Fibroblast of lung (primary cell): Measurements from ENCODE around the gene SPOCK1. TPM values are rescaled to one million over a fixed set of nuclear protein-coding genes. Genes with fewer than 3 reads are reported as not detected.
A peak's percentile ranks its signal among the peaks of the same experiment; 100 is the strongest.
"Not testable (repeated sequence)": the region's sequence is repeated elsewhere in the genome, so short reads cannot be mapped to it uniquely, and the experiment has no call there.

Source experiments
- DNase-seq, 2 donors: peaks; one replicate each; pipeline versions ENCODE4 v3.0.0 to v3.0.0-alpha.2; 2010; ENCODE audit warnings: low read depth in 2 of 2
- H2AFZ ChIP-seq: 2 replicates; pipeline ENCODE4 v1.5.1; 2012; ENCODE audit warnings: low read length, control low read depth, inconsistent platforms
- H3K27ac ChIP-seq: 2 replicates; pipeline ENCODE4 v1.5.1; 2011; ENCODE audit warnings: low read length, control low read depth; ENCODE audit not compliant: insufficient read depth
- H3K27me3 ChIP-seq: 2 replicates; pipeline ENCODE4 v1.5.1; 2011; ENCODE audit warnings: mild to moderate bottlenecking, low read length; ENCODE audit not compliant: control insufficient read depth, insufficient read depth
- H3K36me3 ChIP-seq: 2 replicates; pipeline ENCODE4 v1.5.1; 2011; ENCODE audit warnings: low read length; ENCODE audit not compliant: control insufficient read depth, insufficient read depth
- H3K4me1 ChIP-seq: 2 replicates; pipeline ENCODE4 v1.5.1; 2011; ENCODE audit warnings: low read length; ENCODE audit not compliant: control insufficient read depth, insufficient read depth; ENCODE audit errors: extremely low read depth
- H3K4me2 ChIP-seq: 2 replicates; pipeline ENCODE4 v1.5.1; 2011; ENCODE audit warnings: low read length, control low read depth; ENCODE audit not compliant: insufficient read depth; ENCODE audit errors: extremely low read depth
- H3K4me3 ChIP-seq, 4 experiments: fragments of 200-600 bp in 1 of 4; sonication (generic) in 1 of 4; replicated peaks in 1 of 4; 2 replicates each; pipeline ENCODE4 v1.5.1; 2011 to 2016; ENCODE audit warnings: low read length in 4 of 4, low read depth in 3 of 4, mild to moderate bottlenecking in 3 of 4, control low read depth in 2 of 4, inconsistent platforms in 1 of 4, mixed read lengths in 1 of 4; ENCODE audit not compliant: insufficient read depth in 1 of 4; ENCODE audit errors: control extremely low read depth in 1 of 4
- H3K79me2 ChIP-seq: 2 replicates; pipeline ENCODE4 v1.5.1; 2012; ENCODE audit warnings: mild to moderate bottlenecking, low read length, inconsistent platforms; ENCODE audit not compliant: control insufficient read depth, insufficient read depth
- H3K9ac ChIP-seq: 2 replicates; pipeline ENCODE4 v1.5.1; 2011; ENCODE audit warnings: mild to moderate bottlenecking, low read length, control low read depth; ENCODE audit not compliant: insufficient read depth
- H3K9me3 ChIP-seq: 2 replicates; pipeline ENCODE4 v1.5.1; 2012; ENCODE audit warnings: low read depth, low read length; ENCODE audit not compliant: control insufficient read depth, insufficient read depth
- H4K20me1 ChIP-seq: 2 replicates; pipeline ENCODE4 v1.5.1; 2011; ENCODE audit warnings: low read length; ENCODE audit not compliant: control insufficient read depth, insufficient read depth; ENCODE audit errors: extremely low read depth
- EZH2 ChIP-seq: IDR thresholded peaks from 2 replicates; pipeline ENCODE4 v1.5.1; 2012; ENCODE audit warnings: low read length, control low read depth, mild to moderate bottlenecking; ENCODE audit errors: missing control alignments
- polyA plus RNA-seq, 2 donors: library from polyadenylated mRNA; depleted of rRNA in 1 of 2; stranded (reverse) in 1 of 2; unstranded in 1 of 2; fragments of >200 nt; gene quantifications; 2 replicates each; pipeline ENCODE4 v1.2.1, GENCODE V29; 2011 to 2012; ENCODE audit warnings: missing spikeins in 1 of 2
- total RNA-seq: library from RNA; depleted of rRNA; stranded (reverse); fragments of >200 nt; gene quantifications from 2 replicates; pipeline ENCODE4 v1.2.1, GENCODE V29; 2014
- TF ChIP-seq, protein P1 (sequence below), 2 donors: IDR thresholded peaks in 1 of 2; conservative IDR thresholded peaks in 1 of 2; 1 replicate in 1 of 2; 2 replicates in 1 of 2; pipeline ENCODE4 v1.5.1; 2011 to 2012; ENCODE audit warnings: low read length in 2 of 2, control low read depth in 1 of 2, inconsistent platforms in 1 of 2, low read depth in 1 of 2, mild to moderate bottlenecking in 1 of 2

SPOCK1 gene
- total and polyA plus RNA-seq, 2 donors (not counting 1 experiment from before 2014, with no cell fraction given) = 11.1 to 34.9 TPM

DNA sequence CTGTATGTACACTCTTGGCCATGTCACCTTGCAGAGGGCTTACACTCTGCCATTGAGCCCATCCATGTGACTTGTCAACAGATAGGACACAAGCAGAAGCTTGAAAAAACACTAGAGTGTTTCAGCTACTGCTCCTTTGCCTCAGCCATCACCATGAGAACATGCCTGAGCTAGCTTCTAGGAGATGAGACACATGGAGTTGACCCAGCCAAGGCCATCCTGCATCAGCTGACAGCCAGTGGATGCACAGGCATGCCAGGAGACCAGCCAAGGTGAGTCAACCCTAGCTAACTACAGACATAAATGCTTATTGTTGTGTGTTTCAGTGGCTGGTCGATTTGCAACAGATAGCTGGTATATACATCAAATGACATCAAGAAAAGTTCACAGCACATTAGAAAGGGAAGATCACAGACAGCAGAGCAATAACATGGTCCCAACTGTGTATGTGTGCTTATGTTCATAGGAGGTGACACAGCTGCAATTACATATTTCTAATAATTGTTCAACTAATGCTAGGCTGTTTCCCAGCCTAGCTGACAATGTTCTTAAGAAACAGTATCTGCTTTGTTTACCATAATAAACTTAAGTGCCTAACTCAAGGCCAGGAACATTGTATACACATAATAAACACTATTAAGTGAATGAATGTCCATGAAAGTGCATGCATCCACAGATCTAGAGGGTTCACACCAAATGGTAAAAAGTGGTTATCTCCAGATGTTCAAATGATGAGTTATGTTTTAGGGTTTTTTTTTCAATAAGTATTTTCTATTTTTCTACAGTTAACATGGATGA, 105.7 kb downstream of the SPOCK1 start:
- Histone ChIP-seq H4K20me1 (no peaks in the 10 kb centered on the region), H2AFZ (no peak overlapping the region), H3K4me3 (no peak overlapping the region), H3K27ac (no peak overlapping the region), H3K4me1 (no peaks in the 10 kb centered on the region), H3K79me2 (no peaks in the 10 kb centered on the region), H3K27me3 (no peaks in the 10 kb centered on the region), H3K9ac (no peak overlapping the region), H3K9me3 (no peaks in the 10 kb centered on the region), H3K36me3 (no peaks in the 10 kb centered on the region), H3K4me2 (no peak overlapping the region)
- TF ChIP-seq, protein P1, sequence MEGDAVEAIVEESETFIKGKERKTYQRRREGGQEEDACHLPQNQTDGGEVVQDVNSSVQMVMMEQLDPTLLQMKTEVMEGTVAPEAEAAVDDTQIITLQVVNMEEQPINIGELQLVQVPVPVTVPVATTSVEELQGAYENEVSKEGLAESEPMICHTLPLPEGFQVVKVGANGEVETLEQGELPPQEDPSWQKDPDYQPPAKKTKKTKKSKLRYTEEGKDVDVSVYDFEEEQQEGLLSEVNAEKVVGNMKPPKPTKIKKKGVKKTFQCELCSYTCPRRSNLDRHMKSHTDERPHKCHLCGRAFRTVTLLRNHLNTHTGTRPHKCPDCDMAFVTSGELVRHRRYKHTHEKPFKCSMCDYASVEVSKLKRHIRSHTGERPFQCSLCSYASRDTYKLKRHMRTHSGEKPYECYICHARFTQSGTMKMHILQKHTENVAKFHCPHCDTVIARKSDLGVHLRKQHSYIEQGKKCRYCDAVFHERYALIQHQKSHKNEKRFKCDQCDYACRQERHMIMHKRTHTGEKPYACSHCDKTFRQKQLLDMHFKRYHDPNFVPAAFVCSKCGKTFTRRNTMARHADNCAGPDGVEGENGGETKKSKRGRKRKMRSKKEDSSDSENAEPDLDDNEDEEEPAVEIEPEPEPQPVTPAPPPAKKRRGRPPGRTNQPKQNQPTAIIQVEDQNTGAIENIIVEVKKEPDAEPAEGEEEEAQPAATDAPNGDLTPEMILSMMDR (conservative IDR thresholded peaks at IDR 0.05 in 1 of 2, IDR thresholded peaks at IDR 0.05 in 1 of 2; ENCODE audit: low read depth in 1 of 2, low read length in 2 of 2) = no peak
- TF ChIP-seq EZH2 = no peak
- DNase-seq = peak in 1 of 2 donors; percentile 52

DNA sequence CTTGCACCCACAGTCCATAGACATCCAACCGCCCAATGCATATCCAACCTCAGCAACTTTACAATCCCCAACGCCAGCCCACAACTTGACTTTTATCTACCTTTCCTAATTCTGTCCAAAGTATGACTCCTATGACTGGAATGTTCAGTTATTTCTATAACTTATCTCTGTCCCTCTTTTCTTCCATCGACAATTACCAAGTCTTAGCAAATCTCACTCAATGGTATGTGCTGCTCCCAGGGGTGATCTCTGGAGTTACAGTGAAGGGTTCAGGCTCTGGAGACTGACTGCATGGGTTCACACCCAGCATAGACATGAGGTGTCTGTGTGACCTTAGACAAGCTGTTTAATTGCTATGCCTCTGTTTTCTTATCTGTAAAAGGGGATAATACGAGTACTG, 106.9 kb downstream of the SPOCK1 start:
- no peak overlapping the region for H2AFZ ChIP-seq
- no peaks in the 10 kb centered on the region for H3K79me2 ChIP-seq
- no peaks in the 10 kb centered on the region for H4K20me1 ChIP-seq
- H3K27me3 ChIP-seq = no peaks in the 10 kb centered on the region
- H3K9me3 ChIP-seq = no peaks in the 10 kb centered on the region
- H3K4me1 ChIP-seq = no peaks in the 10 kb centered on the region
- no peaks in the 10 kb centered on the region for H3K36me3 ChIP-seq
- H3K9ac ChIP-seq = no peak overlapping the region
- no peak overlapping the region for H3K4me3 ChIP-seq
- no peak overlapping the region for H3K27ac ChIP-seq
- peak in 1 of 2 donors; percentile 52 for DNase-seq
- TF ChIP-seq, protein P1 (conservative IDR thresholded peaks at IDR 0.05 in 1 of 2, IDR thresholded peaks at IDR 0.05 in 1 of 2; ENCODE audit: low read depth in 1 of 2, low read length in 2 of 2) = no peak
- no peak for TF ChIP-seq EZH2
- H3K4me2 ChIP-seq = no peak overlapping the region

DNA sequence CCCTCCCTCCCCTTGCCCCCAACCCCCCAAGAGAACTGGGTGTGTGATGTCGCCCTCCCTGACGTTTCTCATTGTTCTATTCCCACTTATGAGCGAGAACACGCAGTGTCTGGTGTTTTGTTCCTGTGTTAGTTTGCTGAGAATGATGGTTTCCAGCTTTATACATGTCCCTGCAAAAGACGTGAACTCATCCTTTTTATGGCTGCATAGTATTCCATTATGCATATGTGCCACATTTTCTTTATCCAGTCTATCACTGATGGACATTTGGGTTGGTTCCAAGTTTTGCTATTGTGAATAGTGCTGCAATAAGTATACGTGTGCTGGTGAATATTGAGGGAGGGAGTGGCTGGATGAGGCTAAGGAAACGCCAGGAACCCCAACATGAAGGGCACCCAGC, 108.1 kb downstream of the SPOCK1 start:
- not testable (repeated sequence) for H3K4me2 ChIP-seq, H3K36me3 ChIP-seq, H3K9ac ChIP-seq, H3K79me2 ChIP-seq, H3K4me1 ChIP-seq, H3K27ac ChIP-seq, DNase-seq, H3K27me3 ChIP-seq, H2AFZ ChIP-seq, H3K9me3 ChIP-seq, H3K4me3 ChIP-seq, H4K20me1 ChIP-seq
